GM18526 (cell line): ENCODE measurements around the gene CCDC92B.

Experiments used
- POLR2A ChIP-seq: IDR thresholded peaks from 3 replicates; pipeline ENCODE4 v1.6.1; 2011; ENCODE audit not compliant: insufficient read length; ENCODE audit errors: extremely low read depth

The CCDC92B gene

DNA sequence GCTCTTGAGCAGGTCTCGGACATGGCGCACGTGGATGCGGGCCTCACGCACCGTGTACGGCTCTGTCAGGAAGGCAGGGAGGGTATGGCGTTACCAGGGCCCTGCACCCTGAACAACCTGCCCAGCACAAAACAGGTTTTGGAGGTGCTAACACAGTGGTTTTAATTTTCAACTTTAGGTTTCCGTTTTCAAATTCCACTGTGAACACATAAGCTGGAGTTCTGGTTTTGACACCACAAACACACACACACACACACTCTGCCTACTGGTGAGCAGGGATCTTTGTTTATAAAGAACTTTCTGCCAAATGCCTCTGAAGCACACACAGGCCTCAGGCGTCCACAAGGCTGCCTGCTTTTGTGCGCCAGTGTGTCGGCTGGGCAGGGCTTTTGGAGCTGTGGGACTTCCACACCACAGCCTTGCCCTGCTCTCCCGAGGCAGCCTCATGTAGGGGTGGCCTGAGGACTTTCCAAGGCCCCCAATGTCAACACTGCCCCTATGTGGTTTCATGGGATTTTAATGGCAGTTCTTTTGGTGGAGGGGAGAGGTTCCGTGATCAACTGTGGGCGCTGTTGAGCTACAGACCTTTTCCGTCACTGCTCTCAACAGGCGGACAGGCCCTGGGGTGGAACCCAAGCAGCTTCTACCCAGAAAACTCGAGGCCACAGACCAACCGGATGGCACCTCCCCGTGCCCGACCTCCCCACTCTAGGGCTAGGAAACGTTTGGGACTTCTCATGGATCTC is 47.3 kb downstream of the CCDC92B start:
- no peak for TF ChIP-seq POLR2A

DNA sequence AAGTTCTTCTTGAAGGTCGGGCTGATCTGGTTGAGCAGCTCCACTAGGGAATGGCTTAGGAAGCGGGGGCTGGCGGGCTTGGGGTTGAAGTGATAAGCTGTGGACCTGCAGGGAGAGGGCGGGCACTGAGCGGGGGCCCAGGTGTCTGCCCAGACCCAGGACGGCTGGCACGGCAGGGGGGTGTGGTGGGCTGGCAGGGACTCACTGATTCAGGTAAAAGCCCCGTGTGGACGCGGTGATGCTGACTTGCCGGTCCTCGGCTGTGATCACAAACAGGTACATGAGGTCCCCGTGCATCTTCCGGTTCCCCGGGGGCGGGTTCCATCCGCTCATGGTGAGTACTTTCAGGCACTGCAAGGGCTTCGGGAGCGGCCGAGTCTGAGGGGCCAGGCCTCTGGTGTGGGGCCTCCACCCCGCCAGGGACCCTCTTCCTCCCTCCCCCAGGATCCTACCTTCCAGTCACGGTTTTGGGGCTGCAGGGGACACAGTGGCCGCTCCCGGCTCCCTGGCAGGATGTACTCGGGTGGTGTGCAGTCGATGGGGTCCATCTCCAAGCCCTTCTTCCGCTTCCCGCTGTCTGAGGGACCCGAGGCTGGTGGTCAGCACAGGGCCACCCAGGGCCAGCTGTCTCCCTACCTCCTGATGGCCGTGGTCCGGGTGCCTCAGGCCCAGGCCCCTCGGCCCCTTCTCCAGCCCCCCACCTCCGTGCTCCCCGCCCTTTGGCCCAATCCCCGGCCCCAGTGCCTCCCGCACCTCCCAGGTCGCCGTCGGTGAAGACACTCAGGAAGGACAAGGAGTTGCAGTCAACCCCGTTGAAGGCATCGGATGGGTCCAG is 48.1 kb downstream of the CCDC92B start:
- TF ChIP-seq POLR2A, result no peak

DNA sequence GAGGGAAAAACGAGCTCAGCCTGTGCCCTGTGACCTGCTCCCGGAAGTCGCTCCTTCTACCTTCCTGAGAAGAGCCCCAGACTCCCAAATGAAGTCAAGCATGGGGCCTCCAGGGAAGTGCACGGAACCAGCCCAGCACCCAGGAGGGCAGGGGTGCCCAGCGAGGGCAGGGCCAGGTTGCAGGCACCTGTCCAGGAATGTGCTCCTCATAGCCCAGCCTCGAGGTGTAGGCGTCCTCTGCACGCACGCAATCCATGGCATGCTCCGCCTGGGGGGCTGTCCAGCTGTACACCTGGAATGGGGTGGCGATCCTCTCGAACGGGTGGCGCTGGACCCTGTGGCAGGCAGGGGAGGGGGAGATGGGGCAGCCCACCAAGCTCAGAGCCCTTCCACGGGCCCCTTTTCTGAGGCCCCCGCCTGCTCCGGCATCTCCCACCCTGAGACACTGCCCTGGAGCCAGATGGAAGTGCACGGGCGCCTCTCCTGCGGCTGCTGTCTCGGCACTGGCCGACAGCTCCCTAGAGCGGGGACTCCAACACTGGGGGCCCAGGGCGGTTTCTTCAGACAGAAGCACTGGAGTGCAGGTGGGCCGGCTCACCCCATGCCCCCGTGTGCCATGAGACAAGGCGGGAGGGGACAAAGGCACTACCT is 48.8 kb downstream of the CCDC92B start:
- TF ChIP-seq POLR2A, result no peak

DNA sequence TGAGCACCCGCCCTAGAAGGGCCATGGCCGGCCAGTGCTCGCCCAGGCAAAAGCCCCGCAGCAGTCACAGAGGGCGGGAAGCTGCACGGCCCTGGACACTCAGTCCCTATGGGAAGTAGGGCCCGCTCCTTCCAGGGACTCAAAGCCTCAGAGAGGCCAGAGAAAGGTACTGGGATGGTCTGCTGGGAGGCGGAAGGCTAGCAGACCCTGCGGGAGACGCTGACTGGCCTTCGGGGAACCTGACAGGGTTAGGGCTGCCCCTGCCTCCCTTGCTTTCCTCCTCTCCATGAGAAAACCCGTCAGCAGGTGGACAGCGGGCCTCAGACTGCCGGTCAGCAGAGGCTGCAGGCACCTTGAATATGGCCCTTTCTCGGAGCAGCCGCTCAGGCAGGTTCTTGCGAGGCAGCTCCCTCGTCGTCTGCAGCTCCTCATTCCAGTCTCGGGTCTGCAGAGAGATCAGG is 49.4 kb downstream of the CCDC92B start:
- no peak for TF ChIP-seq POLR2A

DNA sequence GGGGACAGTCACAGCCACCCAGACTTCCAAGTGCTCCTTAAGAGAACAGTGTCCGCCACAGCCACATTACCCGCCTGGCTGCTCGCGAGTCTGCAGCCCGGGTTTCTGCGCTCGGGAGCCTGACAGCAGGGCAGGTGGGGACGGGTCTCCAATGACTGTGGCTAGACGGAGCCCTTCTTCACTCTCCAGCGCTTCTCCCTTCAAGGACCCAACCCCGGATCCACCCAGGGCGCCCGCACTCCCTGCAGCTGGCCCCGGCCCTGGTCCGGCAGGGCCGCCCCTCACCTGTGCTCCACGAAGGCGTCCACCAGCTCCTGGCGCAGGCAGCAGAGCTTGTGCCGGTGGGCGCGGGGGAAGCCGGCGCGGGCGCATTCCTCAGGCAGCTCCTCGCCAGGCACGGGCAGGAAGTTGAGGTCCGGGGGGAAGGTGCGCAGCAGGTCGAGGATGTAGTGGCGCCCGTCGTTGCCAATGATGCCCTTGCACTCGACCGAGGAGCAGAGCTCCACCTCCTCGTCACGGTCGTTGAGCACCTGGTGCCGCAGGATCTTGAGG is 51.8 kb downstream of the CCDC92B start:
- TF ChIP-seq POLR2A, result no peak

DNA sequence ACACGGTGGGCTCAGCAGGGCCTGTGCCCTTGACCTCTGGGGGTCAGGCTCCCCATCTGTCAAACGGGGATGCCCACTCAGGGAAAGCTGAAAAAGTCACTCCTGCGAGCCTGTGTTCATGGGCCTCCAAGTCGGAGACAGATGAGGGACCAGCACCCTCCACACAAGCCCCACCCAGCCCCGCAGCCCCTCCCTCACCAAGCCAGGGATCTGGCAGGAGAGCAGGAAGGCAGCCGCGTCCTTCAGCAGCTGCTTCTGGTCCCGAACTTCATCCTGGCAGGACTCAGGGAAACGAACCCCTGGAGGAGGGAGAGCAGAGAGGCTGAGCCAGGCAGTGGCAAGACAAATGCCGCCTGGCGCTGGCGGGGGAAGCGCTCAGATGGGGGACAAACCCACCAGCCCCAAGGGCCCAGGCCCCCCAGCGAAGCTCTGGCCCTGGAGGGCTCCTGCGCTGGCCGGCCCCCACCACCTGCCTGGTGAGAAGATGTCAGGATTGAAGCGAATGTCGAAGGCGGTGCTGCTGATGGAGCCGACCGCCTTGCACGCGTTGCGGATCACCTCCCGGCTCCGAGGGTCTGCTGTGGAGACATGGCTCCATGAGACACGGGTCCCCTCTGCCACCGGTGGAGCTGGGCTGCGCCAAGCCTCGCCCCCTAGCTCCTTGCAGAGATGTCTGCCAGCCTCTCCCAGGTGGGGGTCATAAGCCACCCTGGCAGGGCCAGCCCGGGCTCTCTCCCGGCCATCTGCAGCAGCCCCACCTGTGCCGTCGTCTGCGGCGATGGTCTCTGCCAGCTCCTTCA is 53.3 kb downstream of the CCDC92B start:
- no peak for TF ChIP-seq POLR2A

DNA sequence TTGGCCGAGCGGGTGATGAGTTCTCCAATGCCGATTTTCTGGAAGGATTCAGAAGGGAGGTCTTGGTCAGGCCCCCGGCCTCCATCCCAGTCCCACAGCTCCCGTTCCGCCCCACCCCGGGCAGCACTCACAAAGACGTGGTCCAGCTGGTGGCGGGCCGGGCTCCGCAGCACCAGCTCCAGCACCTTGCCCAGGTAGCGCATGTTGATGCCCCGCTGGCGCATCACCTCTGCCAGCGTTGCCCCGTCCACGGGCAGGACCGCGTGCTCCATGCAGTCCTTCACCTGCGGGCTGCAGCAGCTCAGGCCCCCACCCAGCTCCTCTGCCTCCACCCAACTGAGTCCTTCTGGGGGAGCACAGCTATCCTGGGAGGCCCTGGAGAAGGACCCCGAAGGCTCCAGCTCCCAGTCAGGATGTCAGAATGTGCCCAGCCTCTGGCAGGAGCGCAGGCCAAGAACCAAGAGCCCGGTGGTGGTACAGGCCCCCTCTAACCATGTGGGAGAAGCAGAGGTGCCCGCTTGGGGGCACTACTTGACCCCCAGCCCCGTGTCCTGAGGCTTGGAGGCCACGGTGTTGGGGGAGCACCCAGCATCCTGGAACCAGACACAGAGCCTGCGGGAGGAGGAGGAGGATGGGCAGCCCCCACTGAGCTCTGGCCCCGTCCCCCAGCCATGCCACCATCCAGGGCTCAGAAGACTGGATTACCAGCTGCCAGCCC is 54.0 kb downstream of the CCDC92B start:
- no peak for TF ChIP-seq POLR2A

DNA sequence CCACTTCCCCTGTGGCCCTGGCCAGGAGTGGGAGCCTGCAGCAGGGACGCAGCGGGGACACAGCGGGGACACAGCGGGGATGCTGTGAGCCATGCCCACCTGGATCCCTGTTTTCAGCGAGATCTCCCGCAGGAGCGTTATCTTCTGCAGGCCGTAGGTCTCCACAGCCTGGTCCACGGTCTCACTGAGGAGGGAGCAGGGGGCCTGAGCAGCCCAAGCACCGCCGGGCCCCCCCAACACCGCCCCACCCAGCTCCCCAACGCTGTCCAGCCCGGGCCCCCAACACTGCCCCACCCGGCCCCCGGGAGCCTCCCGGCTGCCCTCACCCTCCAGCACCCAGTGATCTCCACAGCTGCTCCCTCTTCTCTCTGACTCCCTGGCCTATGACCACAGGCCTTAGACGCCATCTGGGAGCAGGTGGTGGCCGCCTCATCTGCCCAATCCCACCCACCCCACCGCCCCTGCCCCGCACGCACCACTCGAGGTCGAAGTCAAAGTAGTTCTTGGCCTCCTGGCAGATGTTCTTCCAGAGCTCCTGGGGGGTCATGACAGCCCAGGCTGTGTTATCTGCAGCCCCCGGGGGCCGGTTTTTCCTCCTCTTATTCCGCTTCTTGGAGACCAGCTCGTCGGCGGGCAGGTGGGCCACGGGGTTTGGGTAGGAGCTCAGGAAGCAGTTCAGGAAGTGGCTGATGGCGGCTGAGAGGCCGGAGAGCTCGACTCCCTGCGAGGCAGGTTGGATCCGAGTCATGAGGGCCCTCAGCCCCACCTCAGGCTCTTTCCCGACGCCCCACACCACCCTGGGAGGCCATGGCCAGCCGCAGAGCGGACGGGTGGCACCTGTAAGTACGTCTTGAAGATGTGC is 54.8 kb downstream of the CCDC92B start:
- TF ChIP-seq POLR2A, result no peak

DNA sequence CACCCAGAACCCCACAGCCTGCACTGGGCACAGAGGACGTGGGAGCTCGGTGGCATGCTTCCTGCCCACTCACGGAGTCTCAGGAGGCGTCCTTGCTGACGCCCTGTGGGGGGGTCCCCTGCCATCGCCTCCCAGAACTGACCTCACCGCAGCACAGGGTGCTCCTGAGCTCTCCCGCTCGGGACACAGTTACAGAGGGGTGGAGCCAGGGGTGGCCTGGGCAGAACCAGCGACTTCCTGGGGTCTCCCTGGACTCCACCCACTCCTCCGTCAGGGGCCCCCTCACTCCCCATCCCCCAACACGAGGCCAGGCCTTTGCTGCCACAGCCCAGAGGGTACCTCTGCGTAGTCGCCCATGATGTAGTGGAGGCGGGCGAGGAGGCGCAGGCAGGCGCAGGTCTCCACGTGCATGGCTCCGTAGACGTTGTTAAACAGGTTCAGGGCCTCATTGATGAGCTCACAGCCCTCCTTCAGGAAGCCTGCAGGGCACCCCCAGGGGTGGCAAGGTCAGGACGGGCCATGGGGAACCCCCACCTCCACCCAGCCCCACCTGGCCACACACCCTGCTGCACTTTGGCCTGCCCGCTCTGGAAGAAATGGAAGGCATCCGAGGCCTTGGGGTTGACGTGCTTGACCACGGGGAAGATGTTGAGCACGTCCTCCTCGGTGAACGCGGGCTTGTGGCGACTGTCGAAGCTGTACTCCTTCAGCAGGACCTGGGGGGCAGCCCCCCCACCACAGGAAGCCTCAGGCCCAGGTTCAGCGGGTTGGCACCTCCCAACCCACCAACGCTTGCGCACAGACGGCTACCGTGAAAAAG is 55.7 kb downstream of the CCDC92B start:
- no peak for TF ChIP-seq POLR2A

DNA sequence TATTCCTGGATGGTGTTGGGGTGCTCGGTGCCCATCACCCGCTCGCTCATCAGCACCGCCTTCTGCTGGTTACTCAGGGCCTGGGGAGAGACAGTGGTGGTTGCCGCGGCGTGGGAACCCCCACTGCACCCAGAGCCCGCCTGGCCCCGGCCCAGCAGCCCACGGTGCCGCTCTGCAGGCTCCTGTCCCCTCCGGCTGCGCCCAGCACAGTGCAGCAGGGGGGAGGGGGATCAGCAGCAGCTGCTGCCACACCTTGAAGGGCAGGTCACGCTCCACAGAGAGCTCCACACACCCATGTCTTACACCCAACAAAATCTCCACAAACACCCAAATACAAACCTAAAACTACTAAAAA is 56.7 kb downstream of the CCDC92B start:
- TF ChIP-seq POLR2A, result no peak

DNA sequence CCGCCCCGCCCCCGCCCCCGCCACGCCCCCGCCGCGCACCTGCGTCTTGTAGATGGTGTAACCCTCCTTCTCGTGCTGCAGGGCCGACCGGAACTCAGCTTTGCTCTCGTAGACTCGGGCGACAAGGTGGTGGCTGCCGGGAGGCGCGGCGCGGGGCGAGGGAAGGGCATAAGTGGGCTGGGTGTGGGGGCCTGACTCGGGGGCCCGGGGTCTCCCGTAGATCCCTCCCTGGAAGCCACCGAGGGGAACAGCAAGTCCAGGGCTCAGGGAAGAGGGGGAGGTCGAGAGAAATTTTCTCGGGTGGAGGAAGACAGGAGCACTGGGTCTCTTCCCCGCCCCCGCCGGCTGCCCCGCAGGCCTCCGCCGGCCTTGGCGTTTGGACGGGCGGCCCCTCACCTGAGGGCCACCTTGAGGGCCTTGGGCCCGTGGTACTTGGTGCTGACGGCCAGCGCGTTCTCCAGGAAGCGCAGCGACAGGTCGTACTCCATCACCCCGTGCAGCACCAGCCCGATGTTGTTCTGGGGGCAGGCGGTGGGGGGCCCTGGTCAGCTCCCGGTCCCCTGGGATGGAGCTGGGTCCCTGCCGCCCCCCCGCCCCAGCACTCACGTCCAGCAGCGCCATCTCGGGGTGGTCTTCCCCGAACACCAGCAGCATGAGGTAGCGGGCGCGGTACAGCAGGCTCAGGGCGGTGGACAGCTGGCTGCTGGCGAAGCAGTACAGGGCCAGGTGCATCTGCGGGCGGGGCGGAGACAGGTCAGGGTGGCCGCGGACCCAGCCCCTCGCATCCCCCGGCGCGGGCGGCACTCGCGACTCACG is 57.3 kb downstream of the CCDC92B start:
- TF ChIP-seq POLR2A, result no peak
